ENCODE measurements around the gene CTSO.

The CTSO gene, protein sequence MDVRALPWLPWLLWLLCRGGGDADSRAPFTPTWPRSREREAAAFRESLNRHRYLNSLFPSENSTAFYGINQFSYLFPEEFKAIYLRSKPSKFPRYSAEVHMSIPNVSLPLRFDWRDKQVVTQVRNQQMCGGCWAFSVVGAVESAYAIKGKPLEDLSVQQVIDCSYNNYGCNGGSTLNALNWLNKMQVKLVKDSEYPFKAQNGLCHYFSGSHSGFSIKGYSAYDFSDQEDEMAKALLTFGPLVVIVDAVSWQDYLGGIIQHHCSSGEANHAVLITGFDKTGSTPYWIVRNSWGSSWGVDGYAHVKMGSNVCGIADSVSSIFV

DNA sequence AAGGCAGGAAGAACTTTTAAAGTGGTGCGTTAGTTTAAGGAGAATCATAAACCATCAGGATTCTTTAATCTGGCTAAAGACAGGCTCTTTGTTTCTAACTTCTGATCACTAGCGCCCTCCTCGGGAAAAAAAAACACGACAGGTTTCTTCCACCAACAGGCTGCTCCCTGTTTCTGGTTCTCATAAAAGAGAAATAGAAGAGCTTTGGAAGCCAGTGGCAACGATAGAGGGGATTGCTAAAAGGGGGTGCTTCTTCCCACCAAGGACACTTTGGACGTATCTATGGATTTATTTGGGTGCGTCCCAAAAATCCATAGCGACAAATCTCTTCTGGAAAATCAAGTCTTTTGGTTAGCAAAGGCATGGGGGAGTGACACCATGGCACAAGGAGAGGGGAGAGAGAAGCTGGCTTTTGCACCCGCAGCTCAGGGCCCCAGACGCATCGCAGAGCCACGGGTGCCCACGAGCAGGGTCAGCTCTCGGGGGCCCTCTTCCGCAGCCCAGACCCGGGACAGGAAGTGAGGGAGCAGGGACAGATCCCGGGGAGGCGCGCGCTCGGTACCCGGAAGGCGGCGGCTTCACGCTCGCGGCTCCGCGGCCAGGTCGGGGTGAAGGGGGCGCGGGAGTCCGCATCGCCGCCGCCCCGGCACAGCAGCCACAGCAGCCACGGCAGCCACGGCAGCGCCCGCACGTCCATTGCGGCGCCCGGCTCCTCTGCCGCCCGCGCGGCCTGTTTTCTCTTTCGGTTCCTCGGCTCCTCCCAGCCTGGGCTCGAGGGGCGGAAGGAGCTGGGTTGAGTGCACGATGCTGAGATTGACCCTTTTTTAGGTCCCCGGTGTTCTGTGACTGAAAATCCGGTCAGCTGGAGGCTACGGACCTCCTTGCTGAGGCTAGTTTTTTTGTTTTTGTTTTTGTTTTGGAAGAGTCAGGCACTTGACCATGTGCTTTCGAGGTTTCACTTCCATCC, at the start of gene CTSO:
CTSO (minus strand) TSS at position 716 of the 967 bp plus-strand sequence; CDS start at position 697, 19 bp downstream.
- peak; percentile 17 for DNase-seq

DNA sequence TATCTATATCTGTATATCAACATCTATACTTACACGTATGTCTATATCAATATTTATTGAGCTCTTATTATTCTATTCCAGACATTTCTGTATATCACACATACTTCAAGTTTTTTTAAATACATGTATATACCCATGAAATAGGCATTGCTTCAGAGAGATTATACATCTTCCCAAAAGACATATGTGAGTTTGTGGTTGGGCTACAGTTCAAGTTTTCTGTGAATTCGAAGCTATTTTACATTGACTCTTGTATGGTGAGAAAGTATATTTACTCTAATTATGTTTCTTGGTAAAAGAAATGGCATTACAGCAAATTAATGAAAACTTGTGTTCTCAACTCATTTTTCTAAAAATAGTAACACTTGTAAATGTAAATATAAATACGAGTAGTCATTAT, 46.8 kb upstream of the CTSO start:
- no peak for DNase-seq

DNA sequence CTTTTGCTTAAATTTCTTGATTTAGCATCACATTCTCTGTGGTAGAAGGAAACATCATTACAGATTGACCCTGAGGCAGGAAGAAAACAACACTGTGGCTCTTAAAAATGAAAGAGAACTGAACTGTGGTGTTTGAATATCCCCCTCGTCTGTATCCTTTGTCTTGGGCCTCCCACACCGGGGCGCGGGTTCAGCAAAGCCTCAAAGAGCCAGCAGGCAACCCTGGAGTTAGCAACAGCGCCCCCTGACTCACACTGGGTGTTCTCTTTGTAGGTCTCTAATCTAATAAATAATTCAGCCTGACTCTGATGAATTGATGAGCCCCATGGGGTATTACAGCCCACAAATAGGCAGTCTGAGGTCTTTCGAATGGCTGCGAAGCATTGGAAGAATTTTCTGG, 46.1 kb upstream of the CTSO start:
- no peak for DNase-seq

DNA sequence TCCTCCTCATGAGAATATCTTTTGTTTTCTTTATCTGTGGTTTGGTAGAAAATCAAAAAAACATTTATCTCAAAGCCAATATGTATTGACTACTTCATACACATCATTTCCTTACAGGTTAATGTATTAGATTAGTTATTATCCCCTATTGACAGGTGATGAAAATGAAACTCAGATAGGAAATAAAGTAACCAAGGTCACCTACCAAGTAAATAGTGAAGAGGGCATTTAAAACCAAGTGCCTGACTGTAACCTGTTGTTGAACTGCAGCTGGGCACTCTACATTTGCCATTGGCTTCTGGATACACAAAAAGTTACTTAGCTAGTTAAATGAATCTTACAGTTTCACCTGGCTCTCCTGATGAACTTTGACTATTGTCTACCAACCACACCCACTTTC, 41.4 kb upstream of the CTSO start:
- DNase-seq: no peak

DNA sequence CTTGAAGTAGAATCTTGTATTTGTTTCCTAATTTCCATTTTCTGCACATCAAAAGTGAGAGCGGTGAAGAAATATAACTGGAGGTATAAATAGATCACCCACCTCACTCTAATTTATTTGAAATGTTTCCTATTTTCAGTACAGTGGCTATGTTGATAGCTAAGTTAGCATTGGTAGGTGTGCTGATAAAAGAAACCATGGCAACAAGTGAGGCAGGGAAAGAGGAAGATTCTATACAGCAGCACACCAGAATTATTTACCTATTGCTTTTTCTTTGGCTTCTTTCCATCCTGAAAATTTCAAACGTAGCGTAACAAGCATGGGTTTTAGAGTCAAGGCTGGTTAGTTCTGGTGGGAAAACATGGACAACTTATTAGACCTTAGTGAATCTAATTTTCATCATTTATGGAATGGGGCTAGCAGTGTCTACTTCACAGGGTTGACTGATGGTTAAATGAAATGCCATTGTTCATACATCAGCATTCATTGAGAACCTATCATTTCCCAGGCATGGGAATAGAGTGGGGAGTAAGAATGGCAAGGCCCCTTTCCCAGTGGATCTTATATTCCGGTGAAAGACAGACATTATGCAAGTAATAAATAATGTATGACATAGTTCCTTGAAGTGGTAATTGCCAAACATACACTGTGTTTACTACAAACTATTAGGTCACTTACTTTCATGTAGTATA, 30.6 kb upstream of the CTSO start:
- no peak for DNase-seq

DNA sequence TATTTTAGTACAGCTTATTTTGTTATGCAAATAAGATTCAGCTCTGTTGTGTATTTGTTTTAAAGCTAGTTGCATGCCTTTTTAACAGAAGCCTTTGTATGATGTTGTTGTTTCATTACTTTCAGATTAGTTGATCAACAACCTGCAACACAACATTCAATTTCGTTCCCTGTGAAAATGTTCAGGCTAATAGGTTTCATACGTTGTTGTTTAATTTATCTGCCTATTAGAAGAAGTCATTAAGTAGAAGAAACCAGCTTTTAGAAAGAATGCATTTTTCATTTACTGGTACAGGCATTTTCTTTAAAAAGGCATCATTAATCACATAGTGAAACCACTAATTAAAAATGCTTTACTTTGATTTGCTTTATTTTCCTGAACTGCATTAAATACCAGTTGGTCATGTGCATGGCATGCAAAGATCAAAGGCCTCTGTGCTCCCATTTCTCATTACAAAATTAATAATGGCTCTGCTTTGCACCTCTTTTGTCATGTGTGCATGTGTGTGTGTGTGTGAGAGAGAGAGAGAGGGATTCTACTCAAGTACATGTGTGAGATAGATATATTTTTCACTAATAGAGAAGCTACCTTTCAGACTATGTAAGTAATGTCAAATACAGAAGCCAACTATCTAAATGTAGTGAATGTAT, 29.2 kb upstream of the CTSO start:
- DNase-seq: no peak

DNA sequence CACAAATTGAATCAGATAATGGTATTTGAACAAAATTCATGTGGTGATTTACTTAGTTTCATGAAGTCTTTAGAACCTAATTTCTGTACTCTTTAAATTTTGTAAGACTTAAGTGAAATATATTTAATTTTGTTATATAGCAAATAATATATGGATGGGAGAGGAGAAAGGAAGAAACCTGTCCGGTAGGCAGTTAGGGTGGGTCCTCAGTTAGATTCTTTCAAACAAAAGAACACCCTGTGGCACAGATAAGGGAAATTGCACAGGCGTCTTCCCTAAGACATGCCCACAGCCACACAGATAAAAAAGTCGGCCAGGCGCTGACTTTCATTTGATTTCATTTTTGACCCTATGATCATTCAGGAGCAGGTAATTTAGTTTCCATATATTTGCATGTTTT, 25.1 kb upstream of the CTSO start:
- DNase-seq: no peak

DNA sequence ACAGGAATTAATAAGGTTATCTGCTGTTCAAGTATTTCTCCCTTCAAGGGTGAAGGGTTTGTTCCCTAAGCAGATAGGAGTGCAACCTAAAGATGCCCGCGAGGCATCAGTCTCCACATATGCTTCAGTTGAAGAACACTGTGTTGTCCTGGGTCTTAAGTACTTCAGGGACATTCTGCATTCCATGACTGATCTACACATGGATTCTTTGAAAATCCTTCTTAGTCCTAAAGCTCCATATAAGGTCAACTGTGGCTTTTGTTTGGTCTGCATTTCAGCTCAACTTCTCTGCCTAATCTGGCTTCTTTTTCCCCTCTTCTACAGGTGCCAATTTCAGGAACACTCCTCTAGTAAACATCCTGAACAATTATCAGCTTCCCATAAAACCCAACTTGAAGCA, 21.8 kb upstream of the CTSO start:
- no peak for DNase-seq

DNA sequence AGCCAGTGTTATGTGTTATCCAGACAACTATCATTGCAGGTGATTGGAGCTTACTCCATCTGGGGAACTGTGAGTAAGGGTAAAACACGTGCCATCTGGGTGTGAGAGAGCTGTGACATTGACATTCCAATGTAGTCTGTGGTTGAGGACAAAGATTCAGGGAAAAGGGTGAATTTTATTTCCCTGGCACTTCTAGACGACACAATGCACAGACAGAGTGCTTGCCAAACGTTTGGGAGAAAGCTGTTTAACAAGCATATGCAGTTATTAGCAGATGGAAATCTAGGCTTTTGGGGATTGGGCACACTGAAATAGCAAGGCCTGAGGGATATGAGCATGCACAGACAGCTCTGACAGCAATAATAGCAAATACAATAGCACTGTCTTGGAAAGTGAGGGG, 21.3 kb upstream of the CTSO start:
- no peak for DNase-seq

DNA sequence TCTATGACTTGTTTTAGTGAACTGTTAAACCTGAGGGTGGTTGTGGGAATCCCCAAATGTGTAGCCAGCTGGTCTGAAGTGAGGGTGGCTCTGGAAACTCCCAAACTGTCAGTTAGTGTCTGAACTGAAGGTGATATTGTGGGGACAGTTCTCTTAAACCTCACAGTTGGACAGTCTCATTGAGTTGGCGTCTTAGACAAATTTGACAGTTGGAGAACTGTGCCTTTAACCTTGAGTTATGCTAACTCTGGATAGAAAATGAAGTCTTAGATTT, 20.7 kb upstream of the CTSO start:
- DNase-seq: no peak

DNA sequence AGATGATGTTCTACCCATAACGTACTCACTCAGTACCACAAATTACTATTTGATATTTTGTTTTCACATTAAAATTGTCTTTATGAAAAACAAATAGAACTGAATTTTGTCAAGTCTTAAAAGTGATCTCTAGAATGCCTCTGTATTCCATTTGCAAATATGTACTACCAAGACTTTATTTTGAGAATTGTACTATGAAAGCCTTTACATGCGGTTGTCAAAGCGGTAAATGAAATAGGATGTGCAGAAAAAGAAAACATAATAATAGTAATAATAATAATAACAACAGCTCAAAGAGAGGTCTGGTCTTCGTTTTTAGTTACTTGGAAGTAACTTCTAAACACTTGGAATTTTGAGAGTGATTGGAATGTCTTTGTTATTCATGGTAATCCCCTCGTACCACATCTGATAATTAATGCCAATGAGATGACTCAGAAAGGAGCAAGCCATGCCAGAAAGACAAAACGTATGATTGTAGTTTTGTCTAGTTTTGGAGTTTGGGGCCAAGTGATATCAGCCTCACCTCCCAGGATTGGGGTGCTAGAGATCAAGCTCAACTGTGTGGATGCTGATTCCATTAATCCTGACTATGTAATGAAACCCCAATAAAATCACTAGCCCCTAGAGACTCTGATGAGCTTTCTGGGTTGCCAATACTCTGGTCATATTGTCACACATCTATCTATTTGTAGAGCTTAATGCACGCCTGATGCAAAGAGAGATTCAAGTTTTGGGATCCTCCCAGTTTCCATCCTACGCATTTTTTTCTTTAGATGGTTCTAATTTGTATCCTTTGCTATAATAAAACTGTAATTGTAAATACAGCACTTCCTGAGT, 20.2 kb upstream of the CTSO start:
- DNase-seq: no peak

DNA sequence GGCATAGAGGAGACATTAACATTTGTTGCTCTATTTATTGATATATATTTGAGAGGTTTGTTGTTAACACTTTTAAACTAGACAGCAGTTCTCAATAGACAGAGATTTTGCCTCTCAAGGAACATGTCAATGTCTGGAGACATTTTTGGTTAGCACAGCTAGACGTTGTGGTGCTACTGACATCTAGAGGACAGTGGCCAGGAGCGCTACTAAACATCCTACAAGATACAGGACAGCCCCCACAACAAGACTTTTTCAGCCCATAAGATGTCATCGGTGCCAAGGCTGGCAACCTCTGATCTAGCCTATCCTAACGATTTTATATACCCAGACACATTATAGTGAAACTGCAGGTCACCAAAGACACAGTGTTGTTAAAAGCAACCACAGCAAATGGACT, 18.4 kb upstream of the CTSO start:
- DNase-seq: no peak

DNA sequence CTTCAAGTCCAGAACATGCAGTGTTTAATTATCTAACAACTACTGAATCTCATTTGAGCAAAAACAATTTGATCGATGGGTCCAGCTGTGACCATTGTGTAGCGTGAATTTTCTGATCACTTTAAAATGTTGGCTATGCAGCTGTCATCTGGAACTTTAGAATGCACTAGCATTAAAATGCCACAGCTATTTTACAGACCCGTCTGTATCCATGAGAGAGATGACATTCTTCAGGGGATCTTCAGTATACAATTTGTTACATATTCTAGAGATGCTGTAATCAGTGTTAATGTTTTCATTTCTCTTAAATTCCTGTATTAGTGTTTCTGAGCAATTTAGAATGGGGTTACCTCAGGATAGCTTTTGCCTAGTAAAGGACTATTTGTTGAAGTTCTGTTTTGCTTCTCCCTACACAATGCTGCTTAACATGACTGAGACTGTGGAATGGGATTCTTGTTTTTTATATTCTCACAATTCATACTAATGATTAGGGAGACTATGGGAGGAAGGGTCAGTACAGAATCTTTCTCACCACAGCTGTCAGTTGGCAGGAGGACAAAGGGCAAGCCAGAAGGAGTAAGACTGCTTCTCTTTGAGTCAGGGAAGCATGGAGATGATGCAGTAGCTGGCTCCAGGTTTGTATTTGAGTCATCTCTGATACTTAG, 13.2 kb upstream of the CTSO start:
- DNase-seq: no peak

DNA sequence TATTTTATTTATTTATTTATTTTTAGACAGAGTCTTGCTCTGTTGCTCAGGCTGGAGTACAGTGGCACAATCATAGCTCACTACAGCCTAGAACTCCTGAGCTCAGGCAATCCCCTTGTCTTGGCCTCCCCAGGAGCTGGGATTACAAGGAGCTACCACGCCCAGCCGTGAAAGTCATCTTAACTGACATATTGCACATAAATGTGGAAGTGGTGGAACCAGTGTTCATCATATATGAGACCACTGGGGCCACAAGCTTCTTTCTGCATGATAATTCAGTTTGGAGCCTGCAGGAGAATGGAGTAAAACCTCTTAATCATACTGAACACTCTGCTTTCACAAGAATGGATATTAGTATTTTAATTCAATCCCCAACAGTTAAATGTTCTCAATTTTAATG, 12.5 kb upstream of the CTSO start:
- no peak for DNase-seq

DNA sequence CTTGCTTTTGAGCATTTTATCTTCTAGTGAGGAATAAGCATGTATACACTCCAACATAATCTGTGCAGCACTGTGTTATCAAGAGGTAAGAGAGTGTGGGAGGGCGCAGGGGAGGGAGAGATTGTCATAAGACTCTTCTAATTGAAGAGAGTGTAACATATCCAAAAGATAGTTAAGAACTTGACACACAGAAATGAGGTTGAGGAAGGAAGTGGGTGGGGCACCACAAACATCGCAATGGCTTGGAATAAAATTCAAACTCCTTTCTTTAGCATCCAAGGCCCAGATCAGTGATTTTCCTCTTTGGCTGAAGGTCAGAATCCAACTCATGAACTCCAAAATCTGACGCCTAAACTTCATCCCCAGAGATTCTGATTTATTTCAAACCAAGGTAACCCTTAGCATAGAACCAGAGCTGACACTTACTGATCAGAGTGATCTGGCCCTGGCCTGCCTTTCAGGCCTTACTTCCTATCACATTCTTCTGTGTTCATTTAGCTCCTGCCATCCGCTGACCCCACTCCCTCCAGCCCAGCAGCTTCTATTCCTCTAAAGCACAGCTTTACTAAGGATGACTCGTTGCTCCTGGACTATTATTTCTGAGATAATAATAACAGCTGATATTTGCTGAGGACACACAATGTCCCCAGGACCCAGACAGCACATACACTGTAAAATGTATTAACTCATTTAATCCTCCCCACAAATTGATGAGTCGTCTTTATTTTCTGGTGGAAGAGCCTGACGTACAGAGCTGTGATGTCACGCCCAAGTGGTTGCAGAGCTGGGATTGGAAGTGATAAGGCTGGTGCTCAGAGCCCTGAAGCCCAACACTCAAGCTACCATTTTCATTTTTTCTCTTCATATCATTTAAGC, 10.6 kb upstream of the CTSO start:
- no peak for DNase-seq

DNA sequence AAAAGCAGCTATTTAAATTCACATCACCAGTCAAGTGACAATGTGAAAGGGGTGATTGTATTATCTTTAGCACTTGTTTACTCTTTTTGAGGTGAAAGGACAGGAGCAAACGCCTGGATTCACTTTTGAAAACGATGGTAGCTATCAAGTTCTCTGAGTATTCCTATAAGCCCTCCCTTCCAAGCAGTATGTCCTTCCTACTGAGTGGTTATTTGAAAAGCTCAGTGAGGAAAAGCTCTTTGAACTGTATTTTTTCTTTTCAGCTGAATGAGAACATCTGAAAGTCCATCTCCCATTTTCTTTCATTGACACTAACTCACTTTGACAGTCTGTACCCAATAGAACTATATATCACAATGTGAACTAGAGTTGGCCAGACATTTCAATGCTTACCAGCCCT, 9.1 kb upstream of the CTSO start:
- no peak for DNase-seq

DNA sequence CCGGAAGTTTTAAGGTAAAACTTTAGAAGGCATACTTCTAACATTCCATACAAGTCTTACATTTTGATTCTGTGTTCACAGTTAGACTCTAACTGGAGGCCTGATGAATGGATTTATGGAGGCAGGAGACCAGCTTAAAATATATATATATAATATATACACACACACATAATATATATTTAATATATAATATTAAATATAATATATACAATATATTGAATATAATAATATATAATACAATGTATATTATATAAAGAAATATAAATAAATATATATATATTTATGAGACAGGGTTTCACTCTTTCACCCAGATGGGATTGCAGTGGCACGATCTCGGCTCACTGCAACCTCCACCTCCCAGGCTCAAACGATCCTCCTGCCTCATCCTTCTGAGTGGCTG, 7.9 kb upstream of the CTSO start:
- no peak for DNase-seq

DNA sequence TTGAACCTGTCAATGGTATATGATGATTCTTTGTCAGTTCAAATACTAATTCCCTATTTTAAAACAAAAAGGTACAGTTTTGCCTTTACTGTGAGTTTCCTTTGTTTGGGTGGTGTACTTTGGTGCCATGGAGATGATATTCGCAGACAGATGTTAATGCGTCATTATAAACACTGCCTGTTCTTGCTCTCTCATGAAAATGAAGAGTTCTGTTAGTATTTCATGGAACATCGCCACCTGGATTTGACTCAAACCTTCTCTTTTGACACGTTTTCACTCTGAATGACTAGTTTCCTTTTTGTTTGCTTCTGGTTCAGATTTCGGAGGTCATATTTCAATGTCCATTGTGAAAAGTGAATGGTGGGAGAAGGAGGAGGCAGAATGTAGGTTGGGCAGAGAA, 6.9 kb upstream of the CTSO start:
- DNase-seq: no peak

DNA sequence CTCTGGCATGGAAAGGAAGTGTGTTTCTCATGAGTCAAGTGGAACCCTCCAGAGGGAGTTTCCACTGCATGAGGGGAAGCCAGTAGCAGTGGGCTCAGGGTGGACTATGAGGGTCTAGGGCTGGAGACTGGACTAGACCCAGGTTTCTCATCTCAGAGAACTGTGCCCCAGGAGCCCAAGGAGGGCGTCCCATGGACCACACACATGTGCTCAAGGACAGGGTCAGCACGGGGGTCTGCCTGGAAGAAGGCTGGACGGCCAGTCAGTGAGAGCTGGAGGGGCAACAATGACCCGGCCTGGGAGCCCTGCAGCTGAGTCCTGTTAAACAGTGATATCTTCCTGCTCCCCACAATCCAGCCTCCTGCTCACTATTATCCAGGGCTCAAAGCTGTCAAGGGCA, 5.8 kb upstream of the CTSO start:
- DNase-seq: no peak

DNA sequence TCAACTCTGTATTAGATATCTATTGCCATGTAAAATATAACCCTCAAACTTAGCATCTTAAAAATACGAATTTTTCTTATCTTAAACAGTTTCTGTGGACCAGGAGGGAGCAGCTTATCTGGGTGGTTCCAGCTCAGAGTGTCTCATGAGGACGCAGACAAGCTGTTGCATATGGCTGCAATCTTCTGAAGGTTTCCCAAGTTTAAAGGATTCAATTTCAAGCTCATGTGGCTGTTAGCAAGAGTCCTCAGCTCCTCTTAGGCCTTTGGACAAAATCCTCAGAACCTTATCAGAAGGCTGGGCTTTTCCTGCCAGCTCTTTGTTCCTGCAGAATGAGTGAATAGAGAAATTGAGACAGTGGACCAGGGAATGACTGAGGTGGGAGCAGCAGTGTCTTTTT, 2.8 kb upstream of the CTSO start:
- no peak for DNase-seq

DNA sequence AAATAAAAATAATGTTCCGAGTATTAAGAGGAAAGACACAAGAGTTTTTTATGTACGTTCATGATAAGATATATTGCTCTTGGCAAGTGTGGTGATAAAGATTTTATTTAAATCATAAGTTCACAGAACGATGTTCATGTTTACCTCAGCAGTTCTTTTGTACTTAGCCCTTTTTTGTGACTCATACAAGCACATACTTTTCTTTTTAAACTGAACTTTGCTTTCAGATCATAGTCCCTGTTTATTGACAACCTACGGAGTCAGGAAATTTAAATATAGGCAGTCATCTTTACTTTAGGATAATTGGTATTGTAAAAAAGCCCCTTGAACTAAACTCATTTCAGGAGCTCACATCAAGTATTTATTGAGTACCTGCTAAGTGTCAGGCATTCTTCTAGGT, 1.3 kb upstream of the CTSO start:
- no peak for DNase-seq
